Ishikawa (cell line): ENCODE measurements around the gene JCAD.

Source experiments
- CEBPB ChIP-seq: IDR thresholded peaks from 2 replicates; pipeline ENCODE4 v1.6.1; 2012
- CREB1 ChIP-seq: IDR thresholded peaks from 2 replicates; pipeline ENCODE4 v1.6.1; 2012; ENCODE audit warnings: low read depth
- EGR1 ChIP-seq: IDR thresholded peaks from 2 replicates; pipeline ENCODE4 v1.6.1; 2012
- EP300 ChIP-seq: IDR thresholded peaks from 2 replicates; pipeline ENCODE4 v1.6.1; 2012; ENCODE audit warnings: borderline replicate concordance
- FOXM1 ChIP-seq: IDR thresholded peaks from 2 replicates; pipeline ENCODE4 v1.6.1; 2012; ENCODE audit warnings: low read depth, borderline replicate concordance
- NFIC ChIP-seq: IDR thresholded peaks from 2 replicates; pipeline ENCODE4 v1.6.1; 2012
- RAD21 ChIP-seq: IDR thresholded peaks from 2 replicates; pipeline ENCODE4 v1.6.1; 2012; ENCODE audit warnings: low read depth
- TAF1 ChIP-seq: IDR thresholded peaks from 2 replicates; pipeline ENCODE4 v1.6.1; 2012; ENCODE audit warnings: low read depth, mild to moderate bottlenecking
- TCF12 ChIP-seq: IDR thresholded peaks from 2 replicates; pipeline ENCODE4 v1.6.1; 2012; ENCODE audit warnings: low read depth
- TEAD4 ChIP-seq: IDR thresholded peaks from 2 replicates; pipeline ENCODE4 v1.6.1; 2012
- YY1 ChIP-seq: IDR thresholded peaks from 2 replicates; pipeline ENCODE4 v1.6.1; 2012; ENCODE audit warnings: low read depth
- ZBTB7A ChIP-seq: IDR thresholded peaks from 2 replicates; pipeline ENCODE4 v1.6.1; 2012; ENCODE audit warnings: low read depth
- TF ChIP-seq, protein P1 (sequence below): IDR thresholded peaks from 2 replicates; pipeline ENCODE4 v1.6.1; 2012
- TF ChIP-seq, protein P2 (sequence below): IDR thresholded peaks from 2 replicates; pipeline ENCODE4 v1.6.1; 2012
- TF ChIP-seq, protein P3 (sequence below): IDR thresholded peaks from 2 replicates; pipeline ENCODE4 v1.6.1; 2012; ENCODE audit warnings: low read depth, mild to moderate bottlenecking

Gene JCAD

DNA sequence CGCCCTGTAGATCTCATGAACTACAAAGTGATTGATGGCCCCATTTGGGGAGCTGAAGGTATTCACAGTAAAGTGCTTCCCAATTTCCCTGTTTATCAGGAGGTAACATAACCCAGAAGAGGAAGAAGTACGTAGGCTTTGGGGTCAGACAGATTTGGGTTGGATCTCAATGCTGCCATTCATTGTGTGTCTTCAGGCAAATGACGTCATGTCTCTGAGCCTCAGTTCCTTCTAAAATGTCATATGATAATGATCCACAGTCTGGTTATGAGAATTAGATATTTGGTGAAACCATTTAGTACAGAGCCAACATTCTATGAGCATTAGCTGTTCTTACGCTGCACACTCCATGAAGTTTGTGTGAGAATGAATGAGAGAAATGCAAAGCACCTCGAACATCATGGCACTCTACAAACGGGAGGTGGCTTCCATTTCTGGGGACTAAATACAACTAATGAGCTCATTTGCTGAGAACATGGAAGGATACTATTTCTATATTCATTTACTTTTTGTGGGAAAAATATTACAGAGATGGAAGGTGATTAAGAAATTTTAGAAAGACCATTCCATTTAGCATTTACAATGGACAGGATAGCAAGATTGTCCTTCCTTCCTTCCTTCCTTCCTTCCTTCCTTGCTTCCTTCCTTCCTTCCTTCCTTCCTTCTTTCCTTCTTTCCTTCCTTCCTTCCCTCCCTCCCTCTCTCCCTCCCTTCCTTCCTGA is 13.8 kb upstream of the JCAD start:
- no peak for TF ChIP-seq EP300
- no peak for TF ChIP-seq YY1
- TF ChIP-seq RAD21: no peak
- TF ChIP-seq TEAD4: no peak
- TF ChIP-seq, protein P1, sequence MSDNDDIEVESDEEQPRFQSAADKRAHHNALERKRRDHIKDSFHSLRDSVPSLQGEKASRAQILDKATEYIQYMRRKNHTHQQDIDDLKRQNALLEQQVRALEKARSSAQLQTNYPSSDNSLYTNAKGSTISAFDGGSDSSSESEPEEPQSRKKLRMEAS: no peak
- no peak for TF ChIP-seq TCF12
- no peak for TF ChIP-seq CEBPB
- no peak for TF ChIP-seq TAF1
- TF ChIP-seq CREB1: no peak
- no peak for TF ChIP-seq ZBTB7A
- TF ChIP-seq FOXM1: no peak
- no peak for TF ChIP-seq NFIC
- TF ChIP-seq, protein P2, sequence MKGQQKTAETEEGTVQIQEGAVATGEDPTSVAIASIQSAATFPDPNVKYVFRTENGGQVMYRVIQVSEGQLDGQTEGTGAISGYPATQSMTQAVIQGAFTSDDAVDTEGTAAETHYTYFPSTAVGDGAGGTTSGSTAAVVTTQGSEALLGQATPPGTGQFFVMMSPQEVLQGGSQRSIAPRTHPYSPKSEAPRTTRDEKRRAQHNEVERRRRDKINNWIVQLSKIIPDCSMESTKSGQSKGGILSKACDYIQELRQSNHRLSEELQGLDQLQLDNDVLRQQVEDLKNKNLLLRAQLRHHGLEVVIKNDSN: no peak
- no peak for TF ChIP-seq EGR1
- TF ChIP-seq, protein P3, sequence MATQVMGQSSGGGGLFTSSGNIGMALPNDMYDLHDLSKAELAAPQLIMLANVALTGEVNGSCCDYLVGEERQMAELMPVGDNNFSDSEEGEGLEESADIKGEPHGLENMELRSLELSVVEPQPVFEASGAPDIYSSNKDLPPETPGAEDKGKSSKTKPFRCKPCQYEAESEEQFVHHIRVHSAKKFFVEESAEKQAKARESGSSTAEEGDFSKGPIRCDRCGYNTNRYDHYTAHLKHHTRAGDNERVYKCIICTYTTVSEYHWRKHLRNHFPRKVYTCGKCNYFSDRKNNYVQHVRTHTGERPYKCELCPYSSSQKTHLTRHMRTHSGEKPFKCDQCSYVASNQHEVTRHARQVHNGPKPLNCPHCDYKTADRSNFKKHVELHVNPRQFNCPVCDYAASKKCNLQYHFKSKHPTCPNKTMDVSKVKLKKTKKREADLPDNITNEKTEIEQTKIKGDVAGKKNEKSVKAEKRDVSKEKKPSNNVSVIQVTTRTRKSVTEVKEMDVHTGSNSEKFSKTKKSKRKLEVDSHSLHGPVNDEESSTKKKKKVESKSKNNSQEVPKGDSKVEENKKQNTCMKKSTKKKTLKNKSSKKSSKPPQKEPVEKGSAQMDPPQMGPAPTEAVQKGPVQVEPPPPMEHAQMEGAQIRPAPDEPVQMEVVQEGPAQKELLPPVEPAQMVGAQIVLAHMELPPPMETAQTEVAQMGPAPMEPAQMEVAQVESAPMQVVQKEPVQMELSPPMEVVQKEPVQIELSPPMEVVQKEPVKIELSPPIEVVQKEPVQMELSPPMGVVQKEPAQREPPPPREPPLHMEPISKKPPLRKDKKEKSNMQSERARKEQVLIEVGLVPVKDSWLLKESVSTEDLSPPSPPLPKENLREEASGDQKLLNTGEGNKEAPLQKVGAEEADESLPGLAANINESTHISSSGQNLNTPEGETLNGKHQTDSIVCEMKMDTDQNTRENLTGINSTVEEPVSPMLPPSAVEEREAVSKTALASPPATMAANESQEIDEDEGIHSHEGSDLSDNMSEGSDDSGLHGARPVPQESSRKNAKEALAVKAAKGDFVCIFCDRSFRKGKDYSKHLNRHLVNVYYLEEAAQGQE: no peak

DNA sequence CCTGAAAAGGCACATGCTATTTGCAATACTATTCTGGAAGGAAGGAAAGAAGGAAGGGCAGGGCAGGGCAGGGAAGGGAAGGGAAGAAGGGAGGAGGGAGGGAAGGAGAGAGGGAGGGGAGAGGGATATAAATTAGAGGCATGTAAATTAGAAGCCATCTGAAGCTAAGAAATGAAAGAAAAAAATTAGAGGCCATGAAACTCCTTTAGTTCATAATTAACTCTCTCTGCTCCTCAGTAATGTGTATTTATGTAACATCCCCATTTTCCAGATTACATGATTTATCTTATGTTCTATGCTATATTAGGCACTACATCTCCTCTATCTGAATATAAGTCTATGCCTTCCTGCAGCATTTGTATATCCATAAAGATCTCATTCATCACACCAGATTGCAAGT is 12.7 kb upstream of the JCAD start:
- TF ChIP-seq TCF12 (no peak), CREB1 (no peak), TAF1 (no peak), EP300 (no peak), NFIC (no peak), ZBTB7A (no peak), FOXM1 (no peak), TEAD4 (no peak), CEBPB (no peak), EGR1 (no peak), YY1 (no peak), RAD21 (no peak)
- TF ChIP-seq, protein P3: no peak
- TF ChIP-seq, protein P2: no peak
- TF ChIP-seq, protein P1: no peak

DNA sequence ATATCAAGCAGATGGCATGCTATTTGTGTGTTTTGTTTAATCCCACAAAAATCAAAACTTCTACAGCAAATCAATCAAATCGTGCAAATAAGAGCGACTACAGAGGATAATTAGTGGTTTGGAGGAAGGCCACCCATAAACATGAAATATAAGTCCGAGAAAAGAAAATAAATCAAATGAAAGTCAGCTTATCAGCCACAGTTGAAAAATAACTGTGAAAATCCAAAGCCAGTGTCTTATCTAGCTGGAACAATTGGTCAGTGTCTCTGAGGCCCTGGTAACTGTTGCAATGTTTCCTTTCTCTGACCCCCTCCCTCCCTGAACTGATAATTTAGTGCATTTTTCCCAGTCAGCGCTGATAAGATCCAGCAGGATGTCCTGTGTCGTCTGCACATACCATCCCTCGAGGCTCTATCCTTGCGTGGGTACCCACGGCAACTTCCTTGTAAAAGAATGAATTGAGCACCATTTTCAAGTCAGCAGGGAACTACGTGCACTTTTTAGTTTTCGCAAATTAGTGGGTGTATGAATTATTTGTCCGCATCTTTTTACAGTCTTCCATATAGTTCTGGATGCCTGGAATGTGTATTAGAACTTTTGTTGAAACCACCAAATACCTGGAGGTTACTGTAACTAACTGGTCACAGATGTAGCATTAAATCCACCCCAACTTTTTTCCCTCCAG is 10.8 kb upstream of the JCAD start:
- no peak for TF ChIP-seq TEAD4
- TF ChIP-seq, protein P1: no peak
- TF ChIP-seq, protein P3: no peak

DNA sequence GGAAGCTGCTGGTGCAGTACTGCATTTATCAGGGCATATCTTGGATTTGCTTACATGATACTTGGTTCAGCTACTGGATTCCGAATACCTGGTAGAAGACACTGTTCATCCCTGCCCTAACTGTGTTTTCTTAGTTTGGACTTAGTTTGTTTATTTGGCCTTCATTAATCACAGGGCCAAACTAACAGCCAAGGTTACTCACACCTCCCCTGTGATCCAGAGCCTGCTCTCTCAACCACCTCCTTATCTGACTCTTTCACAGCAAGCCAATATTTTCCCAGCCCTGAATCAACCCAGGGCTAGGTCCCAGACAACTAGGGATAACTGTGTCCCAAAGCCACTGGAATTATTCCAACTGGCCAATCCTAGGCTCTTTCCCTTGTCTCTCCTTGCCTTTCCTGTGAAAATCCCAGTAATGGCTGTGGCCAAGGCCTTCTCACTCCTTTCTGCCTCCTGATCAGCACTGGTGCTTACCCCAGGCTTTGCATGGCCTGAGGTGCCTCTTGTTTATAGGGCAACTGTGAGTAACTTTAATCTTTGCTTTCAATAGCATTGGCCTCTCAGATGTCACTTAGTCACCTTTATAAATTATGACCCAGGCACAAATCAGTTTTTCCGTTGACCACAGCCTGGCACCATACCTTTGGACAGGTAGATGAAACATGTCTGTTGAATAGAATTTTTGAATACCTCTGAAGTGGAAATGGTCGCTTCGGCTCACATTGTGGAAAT is 9.3 kb upstream of the JCAD start:
- no peak for TF ChIP-seq ZBTB7A
- no peak for TF ChIP-seq YY1
- TF ChIP-seq, protein P1: no peak
- TF ChIP-seq, protein P3: no peak
- TF ChIP-seq CEBPB: no peak
- TF ChIP-seq FOXM1: no peak
